CD4-positive, CD25-positive, alpha-beta regulatory T cell (primary cell): Measurements from ENCODE around the gene CELSR1. TPM values are rescaled to one million over a fixed set of nuclear protein-coding genes. Genes with fewer than 3 reads are reported as not detected.
"Not testable (repeated sequence)": the region's sequence is repeated elsewhere in the genome, so short reads cannot be mapped to it uniquely, and the experiment has no call there.

Source experiments
- ATAC-seq, 2 donors: fragments of 150-1000 bp; cut with Tn5 transposase; one replicate each; pipeline ENCODE4 v1.10.0; 2021; ENCODE audit warnings: low read depth in 2 of 2, moderate number of reproducible peaks in 2 of 2, moderate library complexity in 1 of 2
- DNase-seq, 3 donors: peaks; one replicate each; pipeline versions ENCODE4 v3.0.0 to v3.0.0-alpha.2; 2012 to 2022; ENCODE audit warnings: mixed read lengths in 1 of 3
- H3K27ac ChIP-seq: one replicate; pipeline ENCODE4 v1.7.0; 2013; ENCODE audit warnings: mild to moderate bottlenecking, low read length; ENCODE audit not compliant: insufficient read depth, poor library complexity, severe bottlenecking
- H3K27me3 ChIP-seq: one replicate; pipeline ENCODE4 v1.7.0; 2013; ENCODE audit warnings: low read length; ENCODE audit not compliant: control insufficient read depth, insufficient read depth
- H3K36me3 ChIP-seq: one replicate; pipeline ENCODE4 v1.7.0; 2013; ENCODE audit warnings: mild to moderate bottlenecking, low read length, moderate library complexity; ENCODE audit not compliant: control insufficient read depth, insufficient read depth
- H3K4me1 ChIP-seq: 2 replicates; pipeline ENCODE4 v1.7.0; 2013; ENCODE audit warnings: mild to moderate bottlenecking, low read length; ENCODE audit not compliant: insufficient read depth, control insufficient read depth, poor library complexity, severe bottlenecking
- H3K4me3 ChIP-seq: one replicate; pipeline ENCODE4 v1.7.0; 2013; ENCODE audit warnings: low read depth, mild to moderate bottlenecking, low read length, moderate library complexity
- H3K9me3 ChIP-seq, 2 experiments: 1 replicate in 1 of 2; 2 replicates in 1 of 2; pipeline ENCODE4 v1.7.0; 2013; ENCODE audit warnings: low read length in 2 of 2, mild to moderate bottlenecking in 1 of 2, moderate library complexity in 1 of 2; ENCODE audit not compliant: control insufficient read depth in 2 of 2
- H3K27ac Mint-ChIP-seq, 3 donors: one replicate each; pipeline ENCODE4 v1.8.0; 2020 to 2022; ENCODE audit warnings: mild to moderate bottlenecking in 3 of 3, mixed read lengths in 3 of 3, moderate library complexity in 2 of 3
- H3K27me3 Mint-ChIP-seq: one replicate; pipeline ENCODE4 v1.8.0; 2022; ENCODE audit warnings: mild to moderate bottlenecking, mixed read lengths
- H3K36me3 Mint-ChIP-seq: one replicate; pipeline ENCODE4 v1.8.0; 2020; ENCODE audit warnings: mixed read lengths
- H3K4me1 Mint-ChIP-seq, 4 donors: one replicate each; pipeline ENCODE4 v1.8.0; 2020 to 2022; ENCODE audit warnings: mixed read lengths in 4 of 4, mild to moderate bottlenecking in 1 of 4
- H3K4me3 Mint-ChIP-seq, 4 donors: one replicate each; pipeline ENCODE4 v1.8.0; 2020 to 2022; ENCODE audit warnings: mild to moderate bottlenecking in 4 of 4, mixed read lengths in 4 of 4, moderate library complexity in 3 of 4
- H3K9me3 Mint-ChIP-seq, 7 donors: one replicate each; pipeline ENCODE4 v1.8.0; 2020 to 2022; ENCODE audit warnings: mixed read lengths in 7 of 7, mild to moderate bottlenecking in 3 of 7, moderate library complexity in 2 of 7
- polyA plus RNA-seq, 4 donors: library from polyadenylated mRNA; unstranded; fragments of 300-500 nt; fragmentation: Illumina TruSeq; gene quantifications; one replicate each; pipeline ENCODE4 v1.2.3, GENCODE V29; 2021
- total RNA-seq: library from RNA; stranded (reverse); gene quantifications from one replicate; pipeline ENCODE4 v1.2.3, GENCODE V29; 2022

The CELSR1 gene
- total and polyA plus RNA-seq, 5 donors from 2014 or later, result 0.10 to 1.4 (median 0.45) TPM; not detected in 1

- Mint-ChIP-seq H3K4me1 (peaks cover 0 to 5% (median 1%) of the 10 kb centered on the region in 4 donors), H3K9me3 (peaks cover 0 to 5% (median 0%) of the 10 kb centered on the region in 7 donors), H3K27ac (no peak overlapping the region), H3K4me3 (no peak overlapping the region), H3K27me3 (peaks cover 14% of the 10 kb centered on the region), H3K36me3 (no peaks in the 10 kb centered on the region)
- H3K27ac ChIP-seq, result no peak overlapping the region
- DNase-seq, result no peak
- H3K36me3 ChIP-seq, result no peaks in the 10 kb centered on the region
- no peaks in the 10 kb centered on the region for H3K4me1 ChIP-seq
- H3K27me3 ChIP-seq, result peaks cover 3% of the 10 kb centered on the region
- H3K4me3 ChIP-seq, result no peak overlapping the region
- H3K9me3 ChIP-seq, result no peaks in the 10 kb centered on the region
- ATAC-seq, result no peak
Observed at GRCh38 chr22:46473021-46473779, 64.2 kb downstream of the CELSR1 start.

GRCh38 chr22:46472722-46473016, 64.8 kb downstream of the CELSR1 start:
- Histone ChIP-seq H3K4me1 (no peaks in the 10 kb centered on the region), H3K27ac (no peak overlapping the region), H3K9me3 (no peaks in the 10 kb centered on the region), H3K4me3 (no peak overlapping the region), H3K36me3 (no peaks in the 10 kb centered on the region), H3K27me3 (peaks cover 3% of the 10 kb centered on the region)
- Mint-ChIP-seq H3K27me3 (peaks cover 14% of the 10 kb centered on the region), H3K27ac (no peak overlapping the region), H3K4me1 (peaks cover 0 to 5% (median 1%) of the 10 kb centered on the region in 4 donors), H3K4me3 (no peak overlapping the region), H3K9me3 (peaks cover 0 to 5% (median 0%) of the 10 kb centered on the region in 7 donors), H3K36me3 (no peaks in the 10 kb centered on the region)
- ATAC-seq (no peak), DNase-seq (no peak)

GRCh38 chr22:46471901-46472721, 65.3 kb downstream of the CELSR1 start:
- H3K36me3 Mint-ChIP-seq, result no peaks in the 10 kb centered on the region
- DNase-seq, result no peak
- no peak for ATAC-seq
- peaks cover 0 to 5% (median 1%) of the 10 kb centered on the region in 4 donors for H3K4me1 Mint-ChIP-seq
- Histone ChIP-seq H3K4me3 (no peak overlapping the region), H3K36me3 (no peaks in the 10 kb centered on the region), H3K27ac (no peak overlapping the region), H3K27me3 (peaks cover 3% of the 10 kb centered on the region), H3K9me3 (no peaks in the 10 kb centered on the region), H3K4me1 (no peaks in the 10 kb centered on the region)
- peaks cover 0 to 5% (median 0%) of the 10 kb centered on the region in 7 donors for H3K9me3 Mint-ChIP-seq
- no peak overlapping the region for H3K4me3 Mint-ChIP-seq
- H3K27ac Mint-ChIP-seq, result no peak overlapping the region
- H3K27me3 Mint-ChIP-seq, result peaks cover 13% of the 10 kb centered on the region

GRCh38 chr22:46471330-46471729, 66.1 kb downstream of the CELSR1 start:
- not testable (repeated sequence) for H3K4me3 ChIP-seq, H3K27ac ChIP-seq, H3K27me3 ChIP-seq, H3K27ac Mint-ChIP-seq, H3K36me3 Mint-ChIP-seq, H3K4me1 Mint-ChIP-seq, H3K4me3 Mint-ChIP-seq, H3K9me3 Mint-ChIP-seq, H3K4me1 ChIP-seq, DNase-seq, H3K9me3 ChIP-seq, H3K36me3 ChIP-seq, H3K27me3 Mint-ChIP-seq, ATAC-seq

GRCh38 chr22:46469711-46470110, 67.7 kb downstream of the CELSR1 start:
- Histone ChIP-seq H3K4me1 (no peaks in the 10 kb centered on the region), H3K27me3 (no peaks in the 10 kb centered on the region), H3K9me3 (no peaks in the 10 kb centered on the region), H3K36me3 (no peaks in the 10 kb centered on the region), H3K27ac (no peak overlapping the region), H3K4me3 (no peak overlapping the region)
- Mint-ChIP-seq H3K4me3 (no peak overlapping the region), H3K9me3 (peaks cover 0 to 2% (median 0%) of the 10 kb centered on the region in 7 donors), H3K27ac (no peak overlapping the region), H3K36me3 (no peaks in the 10 kb centered on the region), H3K27me3 (peaks cover 9% of the 10 kb centered on the region), H3K4me1 (no peaks in the 10 kb centered on the region)
- DNase-seq, result no peak
- no peak for ATAC-seq

GRCh38 chr22:46467006-46467405, 70.4 kb downstream of the CELSR1 start:
- peaks cover 0 to 2% (median 0%) of the 10 kb centered on the region in 7 donors for H3K9me3 Mint-ChIP-seq
- no peaks in the 10 kb centered on the region for H3K27me3 ChIP-seq
- H3K4me3 Mint-ChIP-seq, result no peak overlapping the region
- DNase-seq (no peak), ATAC-seq (no peak)
- H3K9me3 ChIP-seq, result no peaks in the 10 kb centered on the region
- no peaks in the 10 kb centered on the region for H3K36me3 ChIP-seq
- no peak overlapping the region for H3K27ac ChIP-seq
- no peaks in the 10 kb centered on the region for H3K27me3 Mint-ChIP-seq
- H3K4me3 ChIP-seq, result no peak overlapping the region
- no peaks in the 10 kb centered on the region for H3K36me3 Mint-ChIP-seq
- H3K4me1 Mint-ChIP-seq, result no peaks in the 10 kb centered on the region
- H3K27ac Mint-ChIP-seq, result no peak overlapping the region
- H3K4me1 ChIP-seq, result no peaks in the 10 kb centered on the region

GRCh38 chr22:46466255-46466676, 71.2 kb downstream of the CELSR1 start:
- H3K9me3 Mint-ChIP-seq, result peaks cover 0 to 2% (median 0%) of the 10 kb centered on the region in 7 donors
- H3K4me3 Mint-ChIP-seq, result no peak overlapping the region
- Histone ChIP-seq H3K27me3 (no peaks in the 10 kb centered on the region), H3K4me3 (no peak overlapping the region), H3K27ac (no peak overlapping the region), H3K9me3 (no peaks in the 10 kb centered on the region), H3K36me3 (no peaks in the 10 kb centered on the region), H3K4me1 (no peaks in the 10 kb centered on the region)
- DNase-seq (no peak), ATAC-seq (no peak)
- H3K27ac Mint-ChIP-seq, result no peak overlapping the region
- H3K4me1 Mint-ChIP-seq, result no peaks in the 10 kb centered on the region
- H3K36me3 Mint-ChIP-seq, result no peaks in the 10 kb centered on the region
- H3K27me3 Mint-ChIP-seq, result no peaks in the 10 kb centered on the region
